Activated CD4-positive, alpha-beta T cell treated with anti-CD3 and anti-CD28 coated beads, Interleukin-2, amount 10 ng/mL, durations not matched to agents 24 days and 14 days (primary cell): Measurements from ENCODE around the gene STK39. TPM values are rescaled to one million over a fixed set of nuclear protein-coding genes. Genes with fewer than 3 reads are reported as not detected.

Experiments
- DNase-seq: peaks from one replicate; pipeline ENCODE4 v3.0.0; 2022
- H3K27ac Mint-ChIP-seq: one replicate; pipeline ENCODE4 v1.8.0; 2022; ENCODE audit warnings: mild to moderate bottlenecking, mixed read lengths
- H3K27me3 Mint-ChIP-seq: one replicate; pipeline ENCODE4 v1.8.0; 2022; ENCODE audit warnings: mixed read lengths
- H3K36me3 Mint-ChIP-seq: one replicate; pipeline ENCODE4 v1.8.0; 2022; ENCODE audit warnings: low read depth, mild to moderate bottlenecking, mixed read lengths
- H3K4me1 Mint-ChIP-seq: one replicate; pipeline ENCODE4 v1.8.0; 2021; ENCODE audit warnings: mixed read lengths
- H3K4me3 Mint-ChIP-seq: one replicate; pipeline ENCODE4 v1.8.0; 2022; ENCODE audit warnings: mild to moderate bottlenecking, moderate library complexity, mixed read lengths
- H3K9me3 Mint-ChIP-seq: one replicate; pipeline ENCODE4 v1.8.0; 2021; ENCODE audit warnings: mixed read lengths
- intact Hi-C: fragments of 100-400 bp; cut with micrococcal nuclease; formaldehyde crosslinking; loops from one replicate; pipeline ENCODE4 v1.15.1; 2023
- total RNA-seq: library from RNA; stranded (reverse); gene quantifications from 2 replicates; pipeline ENCODE4 v1.2.3, GENCODE V29; 2022

Gene STK39
- total RNA-seq, 1 donor from 2014 or later = 40.9 TPM

- Mint-ChIP-seq H3K9me3 (no peaks in the 10 kb centered on the region), H3K27me3 (no peaks in the 10 kb centered on the region), H3K4me1 (peaks cover 8% of the 10 kb centered on the region), H3K27ac (no peak overlapping the region), H3K36me3 (peaks cover 5% of the 10 kb centered on the region), H3K4me3 (no peak overlapping the region)
- DNase-seq = no peak
- intact Hi-C loops = loop anchor here (10.0 kb wide), 1 partner anchor 748 kb away; the partner anchor contains the start of gene SPC25
Observed at GRCh38 chr2:168146892-168147810, 100.2 kb downstream of the STK39 start.

DNA sequence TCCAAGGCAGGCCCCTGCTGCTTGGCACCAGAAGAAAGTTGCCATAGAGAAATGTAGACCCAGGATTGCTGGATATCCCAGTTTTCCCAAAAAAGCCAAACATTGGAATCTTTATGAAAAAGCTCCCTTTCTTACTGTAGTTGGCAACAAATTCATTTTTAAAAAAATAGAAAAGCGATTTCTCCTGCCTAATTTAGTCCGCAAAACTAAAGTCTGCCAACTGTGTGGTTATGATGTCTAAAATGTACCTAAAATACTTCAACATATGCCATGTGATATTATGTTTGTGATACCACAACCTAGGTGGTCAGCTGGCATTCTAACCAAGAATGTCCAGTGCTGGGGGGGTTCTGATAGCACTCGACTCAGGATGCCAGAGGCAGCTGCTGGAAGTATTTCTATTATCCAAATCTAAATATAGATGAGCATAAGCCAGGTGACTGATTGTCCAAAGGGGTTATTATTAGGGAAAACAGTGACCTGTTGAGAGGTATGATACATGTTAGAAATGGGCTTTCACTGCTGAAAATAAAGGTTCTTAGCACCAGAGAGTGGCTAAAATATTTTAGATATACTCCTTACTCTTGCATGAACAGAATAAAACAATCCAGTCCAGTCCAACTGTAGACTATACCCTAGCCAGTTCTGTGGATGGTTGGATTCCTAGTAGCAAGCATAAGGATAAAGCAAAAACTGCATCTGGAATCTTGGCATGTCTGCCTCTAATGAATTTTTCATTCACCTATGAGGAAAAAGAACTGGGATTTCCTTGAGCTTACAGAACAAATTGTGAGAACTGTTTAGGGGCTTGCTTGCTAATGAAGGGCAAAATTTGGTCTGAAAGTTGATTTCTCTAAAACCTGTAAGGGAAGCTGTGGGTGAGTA, 101.7 kb downstream of the STK39 start:
- no peak for DNase-seq
- Mint-ChIP-seq H3K4me1 (peaks cover 8% of the 10 kb centered on the region), H3K9me3 (no peaks in the 10 kb centered on the region), H3K4me3 (no peak overlapping the region), H3K27me3 (no peaks in the 10 kb centered on the region), H3K36me3 (peaks cover 4% of the 10 kb centered on the region), H3K27ac (no peak overlapping the region)
- intact Hi-C loops = loop anchor here (10.0 kb wide), 1 partner anchor 749 kb away; the partner anchor contains the start of gene SPC25

DNA sequence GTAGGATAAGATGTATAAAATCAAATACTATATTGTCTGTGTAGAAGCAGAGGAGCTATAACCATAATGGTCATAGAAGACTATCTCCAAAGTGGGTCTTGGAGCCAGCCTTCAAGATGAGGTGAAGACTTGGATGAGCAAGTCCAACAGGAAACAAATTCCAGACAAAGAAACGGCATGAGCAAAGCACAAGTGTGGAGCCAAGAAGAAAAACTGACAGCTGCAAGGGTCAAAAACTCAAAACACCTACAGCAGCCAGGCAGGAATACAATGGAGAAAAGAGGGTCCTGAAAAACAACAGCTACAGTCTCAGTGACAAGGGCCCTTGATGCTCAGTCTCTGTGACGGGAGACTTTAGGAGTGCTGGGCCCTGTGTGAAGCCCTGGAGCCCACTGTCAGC, 102.4 kb downstream of the STK39 start:
- Mint-ChIP-seq H3K27ac (no peak overlapping the region), H3K27me3 (no peaks in the 10 kb centered on the region), H3K4me1 (peaks cover 7% of the 10 kb centered on the region), H3K36me3 (peaks cover 5% of the 10 kb centered on the region), H3K4me3 (no peak overlapping the region), H3K9me3 (no peaks in the 10 kb centered on the region)
- intact Hi-C loops = loop anchor here (10.0 kb wide), 1 partner anchor 750 kb away; the partner anchor contains the start of gene SPC25
- no peak for DNase-seq

DNA sequence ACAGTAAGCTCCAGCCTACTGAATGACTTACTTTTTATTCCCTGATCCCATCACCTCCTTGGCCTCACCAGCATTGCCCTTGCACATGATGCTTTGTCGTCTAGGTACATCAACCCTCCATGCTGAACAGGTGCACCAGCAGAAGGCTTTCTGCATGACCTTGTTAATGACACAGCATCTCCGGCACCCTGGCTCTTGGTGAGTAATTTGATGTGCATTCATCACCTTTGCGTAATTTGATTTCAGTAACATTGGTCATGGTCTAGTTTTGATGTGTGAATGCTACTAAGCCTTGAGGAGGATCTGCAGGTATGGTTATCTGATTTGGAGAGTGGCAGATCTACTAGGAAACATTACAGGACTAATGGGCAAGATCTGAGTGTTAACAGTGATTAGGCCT, 103.6 kb downstream of the STK39 start:
- intact Hi-C loops = loop anchor here (10.0 kb wide), 1 partner anchor 751 kb away; the partner anchor contains the start of gene SPC25
- no peaks in the 10 kb centered on the region for H3K9me3 Mint-ChIP-seq
- no peaks in the 10 kb centered on the region for H3K27me3 Mint-ChIP-seq
- no peaks in the 10 kb centered on the region for H3K4me1 Mint-ChIP-seq
- no peak overlapping the region for H3K27ac Mint-ChIP-seq
- no peak for DNase-seq
- H3K4me3 Mint-ChIP-seq = no peak overlapping the region
- peaks cover 10% of the 10 kb centered on the region for H3K36me3 Mint-ChIP-seq

GRCh38 chr2:168140892-168141291, 106.5 kb downstream of the STK39 start:
- Mint-ChIP-seq H3K9me3 (no peaks in the 10 kb centered on the region), H3K36me3 (peaks cover 20% of the 10 kb centered on the region)
- DNase-seq = no peak

DNA sequence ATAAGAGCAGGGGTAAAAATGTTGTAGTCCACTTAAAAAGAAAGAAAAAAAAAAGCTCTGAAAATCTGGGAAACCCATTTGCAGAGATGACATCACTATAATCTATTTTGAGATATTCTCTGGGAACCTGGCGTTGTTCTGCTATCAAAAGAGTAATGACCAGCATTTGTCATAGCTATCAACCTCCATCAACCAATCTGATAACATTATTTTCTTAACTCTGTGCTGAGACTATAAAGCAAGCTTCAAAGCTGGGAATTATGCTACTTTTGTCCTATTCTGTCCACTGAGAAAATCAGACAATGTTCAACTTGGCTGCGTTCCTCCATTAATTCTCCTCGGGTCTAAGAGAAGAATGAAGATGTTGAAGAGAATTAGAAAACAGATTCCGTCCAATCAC, 107.5 kb downstream of the STK39 start:
- DNase-seq = no peak
- H3K27ac Mint-ChIP-seq = no peak overlapping the region
- peaks cover 22% of the 10 kb centered on the region for H3K36me3 Mint-ChIP-seq
- H3K27me3 Mint-ChIP-seq = no peaks in the 10 kb centered on the region
- no peak overlapping the region for H3K4me3 Mint-ChIP-seq
- H3K4me1 Mint-ChIP-seq = peaks cover 6% of the 10 kb centered on the region
- intact Hi-C loops = loop anchor here (10.0 kb wide), 1 partner anchor 755 kb away; the partner anchor contains the start of gene SPC25
- H3K9me3 Mint-ChIP-seq = no peaks in the 10 kb centered on the region

More at GRCh38 chr2:168140892-168141291, 106.5 kb downstream of the STK39 start:
- Mint-ChIP-seq H3K27me3 (no peaks in the 10 kb centered on the region), H3K27ac (no peak overlapping the region), H3K4me3 (no peak overlapping the region), H3K4me1 (peaks cover 6% of the 10 kb centered on the region)
- intact Hi-C loops = loop anchor here (10.0 kb wide), 1 partner anchor 754 kb away; the partner anchor contains the start of gene SPC25

GRCh38 chr2:168138901-168139300, 108.5 kb downstream of the STK39 start:
- Mint-ChIP-seq H3K4me3 (no peak overlapping the region), H3K9me3 (no peaks in the 10 kb centered on the region), H3K36me3 (peaks cover 22% of the 10 kb centered on the region), H3K4me1 (peaks cover 6% of the 10 kb centered on the region), H3K27me3 (no peaks in the 10 kb centered on the region), H3K27ac (no peak overlapping the region)
- intact Hi-C loops = no loop called here
- DNase-seq = no peak

GRCh38 chr2:168138374-168138773, 109.0 kb downstream of the STK39 start:
- no peaks in the 10 kb centered on the region for H3K27me3 Mint-ChIP-seq
- H3K4me1 Mint-ChIP-seq = peaks cover 6% of the 10 kb centered on the region
- H3K9me3 Mint-ChIP-seq = no peaks in the 10 kb centered on the region
- H3K27ac Mint-ChIP-seq = no peak overlapping the region
- no peak overlapping the region for H3K4me3 Mint-ChIP-seq
- intact Hi-C loops = no loop called here
- no peak for DNase-seq
- peaks cover 22% of the 10 kb centered on the region for H3K36me3 Mint-ChIP-seq

DNA sequence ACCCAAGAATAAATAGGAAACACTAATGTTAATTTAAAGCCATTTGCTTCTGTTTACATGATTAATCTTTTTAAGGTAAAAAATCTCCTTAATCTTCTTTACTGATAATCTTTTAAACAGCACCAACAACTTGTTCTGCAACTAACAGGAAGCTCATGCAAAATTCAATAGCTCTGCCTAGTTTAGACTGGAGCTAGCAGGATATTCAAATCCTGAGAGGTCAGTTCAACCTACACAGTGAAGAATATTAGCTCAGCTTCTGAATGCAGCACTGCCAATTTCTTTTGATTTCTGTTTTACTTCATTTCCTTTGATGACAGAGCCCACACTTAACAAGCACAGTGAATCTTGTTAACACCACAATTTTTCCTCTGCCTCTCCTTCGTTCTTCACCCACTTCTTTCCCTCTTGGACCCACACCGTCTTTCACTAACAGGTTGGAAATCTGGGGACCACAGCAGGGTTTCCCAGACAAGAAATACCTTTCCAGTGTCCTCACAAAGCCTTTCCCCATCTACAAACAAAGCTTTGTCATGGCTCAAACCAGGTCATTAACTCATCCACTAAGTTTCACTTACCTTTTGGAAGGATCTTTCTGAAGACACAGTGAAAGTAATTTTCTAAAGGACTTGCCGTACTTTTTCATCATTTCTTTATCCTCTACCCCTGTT, 109.8 kb downstream of the STK39 start:
- intact Hi-C loops = loop anchor here (2.0 kb wide), 2 partner anchors 111 to 199 kb away; no protein-coding TSS in a partner anchor
- H3K27me3 Mint-ChIP-seq = no peaks in the 10 kb centered on the region

DNA sequence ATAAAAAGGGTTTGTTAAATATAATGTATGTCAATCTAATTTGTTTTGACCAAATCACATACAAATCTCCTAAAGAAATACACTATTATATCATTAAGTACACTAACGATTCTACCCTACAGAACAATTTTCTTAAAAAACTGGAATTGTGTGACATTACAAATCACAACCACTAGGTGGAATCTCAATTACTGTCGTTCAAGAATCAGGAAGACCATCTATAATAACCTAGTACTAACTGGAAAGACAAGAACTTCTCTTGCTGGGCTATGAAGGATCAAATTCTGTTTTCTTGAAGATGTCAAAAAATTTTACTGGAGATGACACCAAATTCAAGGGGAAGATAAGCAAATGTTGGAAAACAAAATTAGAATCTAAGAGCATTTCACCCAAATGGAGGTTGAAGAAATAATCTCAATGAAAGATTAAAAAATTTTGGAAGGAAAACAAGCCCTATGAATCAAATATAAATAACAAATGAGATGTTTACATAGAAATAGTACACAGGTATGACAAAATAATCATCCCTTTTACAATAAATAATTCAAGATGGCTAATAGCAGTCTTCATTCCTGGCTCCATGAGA, 110.9 kb downstream of the STK39 start:
- Mint-ChIP-seq H3K27ac (no peak overlapping the region), H3K4me3 (no peak overlapping the region), H3K4me1 (peaks cover 6% of the 10 kb centered on the region), H3K9me3 (no peaks in the 10 kb centered on the region), H3K36me3 (peaks cover 29% of the 10 kb centered on the region), H3K27me3 (no peaks in the 10 kb centered on the region)
- no peak for DNase-seq
- intact Hi-C loops = loop anchor here (2.0 kb wide), 2 partner anchors 112 to 200 kb away; no protein-coding TSS in a partner anchor

More for the DNA sequence above, 109.8 kb downstream of the STK39 start:
- no peak for DNase-seq
- H3K27ac Mint-ChIP-seq = no peak overlapping the region
- H3K36me3 Mint-ChIP-seq = peaks cover 26% of the 10 kb centered on the region
- H3K4me3 Mint-ChIP-seq = no peak overlapping the region
- H3K9me3 Mint-ChIP-seq = no peaks in the 10 kb centered on the region
- H3K4me1 Mint-ChIP-seq = peaks cover 6% of the 10 kb centered on the region

GRCh38 chr2:168135630-168136029, 111.8 kb downstream of the STK39 start:
- no peaks in the 10 kb centered on the region for H3K9me3 Mint-ChIP-seq

GRCh38 chr2:168135121-168135520, 112.3 kb downstream of the STK39 start:
- DNase-seq = no peak
- no peaks in the 10 kb centered on the region for H3K9me3 Mint-ChIP-seq
- no peak overlapping the region for H3K4me3 Mint-ChIP-seq
- H3K36me3 Mint-ChIP-seq = peaks cover 32% of the 10 kb centered on the region
- intact Hi-C loops = no loop called here
- peaks cover 8% of the 10 kb centered on the region for H3K4me1 Mint-ChIP-seq
- no peaks in the 10 kb centered on the region for H3K27me3 Mint-ChIP-seq
- no peak overlapping the region for H3K27ac Mint-ChIP-seq

More at GRCh38 chr2:168135630-168136029, 111.8 kb downstream of the STK39 start:
- peaks cover 29% of the 10 kb centered on the region for H3K36me3 Mint-ChIP-seq
- no peak overlapping the region for H3K4me3 Mint-ChIP-seq
- H3K4me1 Mint-ChIP-seq = peaks cover 6% of the 10 kb centered on the region
- H3K27ac Mint-ChIP-seq = no peak overlapping the region
- H3K27me3 Mint-ChIP-seq = no peaks in the 10 kb centered on the region
- DNase-seq = no peak
- intact Hi-C loops = loop anchor here (2.0 kb wide), 2 partner anchors 113 to 201 kb away; no protein-coding TSS in a partner anchor

GRCh38 chr2:168134485-168134884, 112.9 kb downstream of the STK39 start:
- Mint-ChIP-seq H3K4me1 (peaks cover 8% of the 10 kb centered on the region), H3K27ac (no peak overlapping the region), H3K9me3 (no peaks in the 10 kb centered on the region), H3K27me3 (no peaks in the 10 kb centered on the region), H3K36me3 (peaks cover 32% of the 10 kb centered on the region), H3K4me3 (no peak overlapping the region)
- DNase-seq = no peak
- intact Hi-C loops = no loop called here
